ENCODE results near the gene ITGB6. TPM values are rescaled to one million over a fixed set of nuclear protein-coding genes. Genes with fewer than 3 reads are reported as not detected.

ITGB6 gene
- total RNA-seq: not detected in 2 replicates
- polyA plus RNA-seq: 0.01 TPM in 2 replicates
- polyA plus RNA-seq (2012): not detected in 2 replicates
- polyA minus RNA-seq (ENCODE audit: low replicate concordance): not detected in 2 replicates

GRCh38 chr2:160199683-160200389 is at the start of gene ITGB6:
TSS of gene ITGB6 (minus strand) at chr2:160200272. CDS start at chr2:160200063, 209 bp downstream.
- H3K9me3 ChIP-seq (ENCODE audit: control insufficient read depth, insufficient read depth, low read depth, low read length): no peaks in the 10 kb centered on the region
- H3K4me2 ChIP-seq (ENCODE audit: extremely low read depth, insufficient read depth, low read length): no peak within 1 kb of the TSS
- no peaks in the 10 kb centered on the region for H4K20me1 ChIP-seq (ENCODE audit: control insufficient read depth, extremely low read depth, insufficient read depth, low read length)
- H3K27ac ChIP-seq (ENCODE audit: insufficient read depth, low read length): no peak within 1 kb of the TSS
- H3K4me3 ChIP-seq (replicated peaks in 1 of 4; ENCODE audit: control extremely low read depth in 1 of 4, insufficient read depth in 1 of 4, low read depth in 3 of 4, low read length in 4 of 4): no peak within 1 kb of the TSS
- H3K79me2 ChIP-seq (ENCODE audit: control insufficient read depth, insufficient read depth, low read length): no peaks in the 10 kb centered on the region
- no peak within 1 kb of the TSS for H3K9ac ChIP-seq (ENCODE audit: insufficient read depth, low read length)
- TF ChIP-seq EZH2 (IDR thresholded peaks at IDR 0.05; ENCODE audit: low read length, missing control alignments): no peak
- no peak for TF ChIP-seq CTCF (conservative IDR thresholded peaks at IDR 0.05 in 1 of 2, IDR thresholded peaks at IDR 0.05 in 1 of 2; ENCODE audit: low read depth in 1 of 2, low read length in 2 of 2)
- no peaks in the 10 kb centered on the region for H3K36me3 ChIP-seq (ENCODE audit: control insufficient read depth, insufficient read depth, low read length)
- H3K4me1 ChIP-seq (ENCODE audit: control insufficient read depth, extremely low read depth, insufficient read depth, low read length): peaks cover 1% of the 10 kb centered on the region
- H2AFZ ChIP-seq (ENCODE audit: low read length): no peak within 1 kb of the TSS
- no peak for DNase-seq (ENCODE audit: low read depth in 2 of 2)
- H3K27me3 ChIP-seq (ENCODE audit: control insufficient read depth, insufficient read depth, low read length): no peaks in the 10 kb centered on the region

GRCh38 chr2:160247296-160248035 is 47.4 kb upstream of the ITGB6 start:
- TF ChIP-seq EZH2 (IDR thresholded peaks at IDR 0.05; ENCODE audit: low read length, missing control alignments) (no peak), CTCF (conservative IDR thresholded peaks at IDR 0.05 in 1 of 2, IDR thresholded peaks at IDR 0.05 in 1 of 2; ENCODE audit: low read depth in 1 of 2, low read length in 2 of 2) (no peak)
- no peaks in the 10 kb centered on the region for H3K4me1 ChIP-seq (ENCODE audit: control insufficient read depth, extremely low read depth, insufficient read depth, low read length)
- H2AFZ ChIP-seq (ENCODE audit: low read length): no peak overlapping the region
- no peaks in the 10 kb centered on the region for H3K9me3 ChIP-seq (ENCODE audit: control insufficient read depth, insufficient read depth, low read depth, low read length)
- H4K20me1 ChIP-seq (ENCODE audit: control insufficient read depth, extremely low read depth, insufficient read depth, low read length): no peaks in the 10 kb centered on the region
- no peak overlapping the region for H3K4me3 ChIP-seq (replicated peaks in 1 of 4; ENCODE audit: control extremely low read depth in 1 of 4, insufficient read depth in 1 of 4, low read depth in 3 of 4, low read length in 4 of 4)
- H3K27ac ChIP-seq (ENCODE audit: insufficient read depth, low read length): no peak overlapping the region
- H3K9ac ChIP-seq (ENCODE audit: insufficient read depth, low read length): no peak overlapping the region
- H3K27me3 ChIP-seq (ENCODE audit: control insufficient read depth, insufficient read depth, low read length): no peaks in the 10 kb centered on the region
- DNase-seq (ENCODE audit: low read depth in 2 of 2): peak in 1 of 2 donors; percentile 58
- no peaks in the 10 kb centered on the region for H3K79me2 ChIP-seq (ENCODE audit: control insufficient read depth, insufficient read depth, low read length)
- no peaks in the 10 kb centered on the region for H3K36me3 ChIP-seq (ENCODE audit: control insufficient read depth, insufficient read depth, low read length)
- H3K4me2 ChIP-seq (ENCODE audit: extremely low read depth, insufficient read depth, low read length): no peak overlapping the region

- Histone ChIP-seq H3K79me2 (ENCODE audit: control insufficient read depth, insufficient read depth, low read length) (no peaks in the 10 kb centered on the region), H3K27ac (ENCODE audit: insufficient read depth, low read length) (no peak overlapping the region), H3K4me1 (ENCODE audit: control insufficient read depth, extremely low read depth, insufficient read depth, low read length) (peaks cover 5% of the 10 kb centered on the region), H3K9ac (ENCODE audit: insufficient read depth, low read length) (no peak overlapping the region), H3K36me3 (ENCODE audit: control insufficient read depth, insufficient read depth, low read length) (no peaks in the 10 kb centered on the region), H3K4me2 (ENCODE audit: extremely low read depth, insufficient read depth, low read length) (no peak overlapping the region), H2AFZ (ENCODE audit: low read length) (no peak overlapping the region), H4K20me1 (ENCODE audit: control insufficient read depth, extremely low read depth, insufficient read depth, low read length) (no peaks in the 10 kb centered on the region), H3K9me3 (ENCODE audit: control insufficient read depth, insufficient read depth, low read depth, low read length) (no peaks in the 10 kb centered on the region), H3K27me3 (ENCODE audit: control insufficient read depth, insufficient read depth, low read length) (no peaks in the 10 kb centered on the region), H3K4me3 (replicated peaks in 1 of 4; ENCODE audit: control extremely low read depth in 1 of 4, insufficient read depth in 1 of 4, low read depth in 3 of 4, low read length in 4 of 4) (no peak overlapping the region)
- no peak for TF ChIP-seq EZH2 (IDR thresholded peaks at IDR 0.05; ENCODE audit: low read length, missing control alignments)
- no peak for TF ChIP-seq CTCF (conservative IDR thresholded peaks at IDR 0.05 in 1 of 2, IDR thresholded peaks at IDR 0.05 in 1 of 2; ENCODE audit: low read depth in 1 of 2, low read length in 2 of 2)
- peak; percentile 33 to 70 for DNase-seq (ENCODE audit: low read depth in 2 of 2)
Observed at GRCh38 chr2:160246356-160246755, 46.3 kb upstream of the ITGB6 start.
